ENCODE results near the gene CPA5. TPM values are rescaled to one million over a fixed set of nuclear protein-coding genes. Genes with fewer than 3 reads are reported as not detected.

The CPA5 gene
- total and polyA plus RNA-seq, 10 of the 15 experiments (the other 5 are each of a cell fraction or from before 2014, with no cell fraction given): 0.06 to 0.52 (median 0.29) TPM; not detected in 2

DNA sequence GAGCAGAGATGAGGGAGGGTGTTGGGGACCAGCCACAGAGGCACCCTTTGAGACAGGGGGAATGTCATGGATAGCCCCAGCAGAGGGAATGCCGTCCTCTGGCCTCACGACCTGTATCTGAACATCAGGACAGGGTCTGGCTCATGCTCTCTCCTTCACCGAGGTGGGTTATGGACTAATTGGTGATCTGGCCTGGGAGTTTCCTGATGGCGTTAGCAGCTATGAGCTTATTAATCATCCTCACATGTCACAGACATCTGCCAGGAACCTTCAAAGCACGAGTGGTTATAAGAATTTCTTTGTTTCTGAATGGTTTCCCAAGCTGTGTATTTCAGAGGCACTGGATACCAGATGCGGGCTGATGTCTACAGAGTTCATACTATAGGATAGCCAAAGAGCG lies 44.8 kb upstream of the CPA5 start:
- Histone ChIP-seq H3K9ac (ENCODE audit: control insufficient read depth, insufficient read depth, low read length) (no peak overlapping the region), H3K4me3 (no peak overlapping the region), H3K9me3 (replicated peaks; ENCODE audit: control insufficient read depth, insufficient read depth, low read length) (no peaks in the 10 kb centered on the region), H2AFZ (ENCODE audit: control insufficient read depth, low read depth, low read length) (no peak overlapping the region), H3K27ac (ENCODE audit: control insufficient read depth, insufficient read depth) (no peak overlapping the region), H3K4me1 (ENCODE audit: control insufficient read depth, insufficient read depth, low read length) (no peaks in the 10 kb centered on the region), H3K79me2 (ENCODE audit: control insufficient read depth, insufficient read depth, low read length) (no peaks in the 10 kb centered on the region), H3K27me3 (replicated peaks in 1 of 2; ENCODE audit: control insufficient read depth in 2 of 2, insufficient read depth in 2 of 2, low read length in 1 of 2) (no peaks in the 10 kb centered on the region), H3K36me3 (ENCODE audit: control insufficient read depth in 2 of 2, insufficient read depth in 2 of 2, low read length in 1 of 2) (no peaks in the 10 kb centered on the region), H4K20me1 (ENCODE audit: control insufficient read depth, insufficient read depth) (no peaks in the 10 kb centered on the region), H3K4me2 (ENCODE audit: control insufficient read depth, insufficient read depth) (no peak overlapping the region)
- WGBS (ENCODE audit: insufficient coverage, insufficient replicate concordance, low lambda C conversion rate, missing lambda C conversion rate): 42% methylated on average over 7 of the region's 7 CpGs
- DNase-seq (ENCODE audit: low read depth, low spot score): no peak
- ChIA-PET CTCF (no interaction called here), SMC1A (ENCODE audit: uncharacterized antibody, unreplicated experiment) (no interaction called here), RAD21 (ENCODE audit: unreplicated experiment) (no interaction called here), POLR2A (no interaction called here)
- no TSS peak for BruUV-seq (replicated peaks)
- intact Hi-C loops (cut with micrococcal nuclease; ENCODE audit: unreplicated experiment): no loop called here
- FAIRE-seq: no peak
- in situ Hi-C loops (cut with MboI): no loop called here
- ATAC-seq: no peak
- TF ChIP-seq RCOR1 (conservative IDR thresholded peaks at IDR 0.05; ENCODE audit: low read depth, low read length) (no peak), NFXL1 (IDR thresholded peaks at IDR 0.05; ENCODE audit: borderline replicate concordance) (no peak), ZBED1 (IDR thresholded peaks at IDR 0.05; ENCODE audit: borderline replicate concordance) (no peak), EP300 (IDR thresholded peaks at IDR 0.05; ENCODE audit: borderline replicate concordance in 1 of 2, control insufficient read depth in 1 of 2, low read depth in 2 of 2, low read length in 2 of 2) (no peak), IKZF1 (conservative IDR thresholded peaks at IDR 0.05) (no peak), POU2F2 (IDR thresholded peaks at IDR 0.05; ENCODE audit: borderline replicate concordance, low read depth, low read length) (no peak), NBN (IDR thresholded peaks at IDR 0.05) (no peak), SREBF2 (IDR thresholded peaks at IDR 0.05; ENCODE audit: low read length) (no peak), CREB1 (IDR thresholded peaks at IDR 0.05; ENCODE audit: low read depth) (no peak), FOXM1 (IDR thresholded peaks at IDR 0.05; ENCODE audit: low read depth, low read length) (no peak)
- TF ChIP-seq, protein P1, sequence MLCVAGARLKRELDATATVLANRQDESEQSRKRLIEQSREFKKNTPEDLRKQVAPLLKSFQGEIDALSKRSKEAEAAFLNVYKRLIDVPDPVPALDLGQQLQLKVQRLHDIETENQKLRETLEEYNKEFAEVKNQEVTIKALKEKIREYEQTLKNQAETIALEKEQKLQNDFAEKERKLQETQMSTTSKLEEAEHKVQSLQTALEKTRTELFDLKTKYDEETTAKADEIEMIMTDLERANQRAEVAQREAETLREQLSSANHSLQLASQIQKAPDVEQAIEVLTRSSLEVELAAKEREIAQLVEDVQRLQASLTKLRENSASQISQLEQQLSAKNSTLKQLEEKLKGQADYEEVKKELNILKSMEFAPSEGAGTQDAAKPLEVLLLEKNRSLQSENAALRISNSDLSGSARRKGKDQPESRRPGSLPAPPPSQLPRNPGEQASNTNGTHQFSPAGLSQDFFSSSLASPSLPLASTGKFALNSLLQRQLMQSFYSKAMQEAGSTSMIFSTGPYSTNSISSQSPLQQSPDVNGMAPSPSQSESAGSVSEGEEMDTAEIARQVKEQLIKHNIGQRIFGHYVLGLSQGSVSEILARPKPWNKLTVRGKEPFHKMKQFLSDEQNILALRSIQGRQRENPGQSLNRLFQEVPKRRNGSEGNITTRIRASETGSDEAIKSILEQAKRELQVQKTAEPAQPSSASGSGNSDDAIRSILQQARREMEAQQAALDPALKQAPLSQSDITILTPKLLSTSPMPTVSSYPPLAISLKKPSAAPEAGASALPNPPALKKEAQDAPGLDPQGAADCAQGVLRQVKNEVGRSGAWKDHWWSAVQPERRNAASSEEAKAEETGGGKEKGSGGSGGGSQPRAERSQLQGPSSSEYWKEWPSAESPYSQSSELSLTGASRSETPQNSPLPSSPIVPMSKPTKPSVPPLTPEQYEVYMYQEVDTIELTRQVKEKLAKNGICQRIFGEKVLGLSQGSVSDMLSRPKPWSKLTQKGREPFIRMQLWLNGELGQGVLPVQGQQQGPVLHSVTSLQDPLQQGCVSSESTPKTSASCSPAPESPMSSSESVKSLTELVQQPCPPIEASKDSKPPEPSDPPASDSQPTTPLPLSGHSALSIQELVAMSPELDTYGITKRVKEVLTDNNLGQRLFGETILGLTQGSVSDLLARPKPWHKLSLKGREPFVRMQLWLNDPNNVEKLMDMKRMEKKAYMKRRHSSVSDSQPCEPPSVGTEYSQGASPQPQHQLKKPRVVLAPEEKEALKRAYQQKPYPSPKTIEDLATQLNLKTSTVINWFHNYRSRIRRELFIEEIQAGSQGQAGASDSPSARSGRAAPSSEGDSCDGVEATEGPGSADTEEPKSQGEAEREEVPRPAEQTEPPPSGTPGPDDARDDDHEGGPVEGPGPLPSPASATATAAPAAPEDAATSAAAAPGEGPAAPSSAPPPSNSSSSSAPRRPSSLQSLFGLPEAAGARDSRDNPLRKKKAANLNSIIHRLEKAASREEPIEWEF (IDR thresholded peaks at IDR 0.05; ENCODE audit: insufficient replicate concordance, low read depth, low read length): no peak
- TF ChIP-seq, protein P2, sequence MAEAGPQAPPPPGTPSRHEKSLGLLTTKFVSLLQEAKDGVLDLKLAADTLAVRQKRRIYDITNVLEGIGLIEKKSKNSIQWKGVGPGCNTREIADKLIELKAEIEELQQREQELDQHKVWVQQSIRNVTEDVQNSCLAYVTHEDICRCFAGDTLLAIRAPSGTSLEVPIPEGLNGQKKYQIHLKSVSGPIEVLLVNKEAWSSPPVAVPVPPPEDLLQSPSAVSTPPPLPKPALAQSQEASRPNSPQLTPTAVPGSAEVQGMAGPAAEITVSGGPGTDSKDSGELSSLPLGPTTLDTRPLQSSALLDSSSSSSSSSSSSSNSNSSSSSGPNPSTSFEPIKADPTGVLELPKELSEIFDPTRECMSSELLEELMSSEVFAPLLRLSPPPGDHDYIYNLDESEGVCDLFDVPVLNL (IDR thresholded peaks at IDR 0.05; ENCODE audit: low read depth, low read length): no peak
- TF ChIP-seq, protein P3, sequence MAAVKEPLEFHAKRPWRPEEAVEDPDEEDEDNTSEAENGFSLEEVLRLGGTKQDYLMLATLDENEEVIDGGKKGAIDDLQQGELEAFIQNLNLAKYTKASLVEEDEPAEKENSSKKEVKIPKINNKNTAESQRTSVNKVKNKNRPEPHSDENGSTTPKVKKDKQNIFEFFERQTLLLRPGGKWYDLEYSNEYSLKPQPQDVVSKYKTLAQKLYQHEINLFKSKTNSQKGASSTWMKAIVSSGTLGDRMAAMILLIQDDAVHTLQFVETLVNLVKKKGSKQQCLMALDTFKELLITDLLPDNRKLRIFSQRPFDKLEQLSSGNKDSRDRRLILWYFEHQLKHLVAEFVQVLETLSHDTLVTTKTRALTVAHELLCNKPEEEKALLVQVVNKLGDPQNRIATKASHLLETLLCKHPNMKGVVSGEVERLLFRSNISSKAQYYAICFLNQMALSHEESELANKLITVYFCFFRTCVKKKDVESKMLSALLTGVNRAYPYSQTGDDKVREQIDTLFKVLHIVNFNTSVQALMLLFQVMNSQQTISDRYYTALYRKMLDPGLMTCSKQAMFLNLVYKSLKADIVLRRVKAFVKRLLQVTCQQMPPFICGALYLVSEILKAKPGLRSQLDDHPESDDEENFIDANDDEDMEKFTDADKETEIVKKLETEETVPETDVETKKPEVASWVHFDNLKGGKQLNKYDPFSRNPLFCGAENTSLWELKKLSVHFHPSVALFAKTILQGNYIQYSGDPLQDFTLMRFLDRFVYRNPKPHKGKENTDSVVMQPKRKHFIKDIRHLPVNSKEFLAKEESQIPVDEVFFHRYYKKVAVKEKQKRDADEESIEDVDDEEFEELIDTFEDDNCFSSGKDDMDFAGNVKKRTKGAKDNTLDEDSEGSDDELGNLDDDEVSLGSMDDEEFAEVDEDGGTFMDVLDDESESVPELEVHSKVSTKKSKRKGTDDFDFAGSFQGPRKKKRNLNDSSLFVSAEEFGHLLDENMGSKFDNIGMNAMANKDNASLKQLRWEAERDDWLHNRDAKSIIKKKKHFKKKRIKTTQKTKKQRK (IDR thresholded peaks at IDR 0.05; ENCODE audit: low read depth, low read length): no peak

Measured in GM12878 (cell line).